Adrenal gland (tissue), 12 donors: Measurements from ENCODE around the gene TNS1. TPM values are rescaled to one million over a fixed set of nuclear protein-coding genes. Genes with fewer than 3 reads are reported as not detected.
"Not testable (repeated sequence)": the region's sequence is repeated elsewhere in the genome, so short reads cannot be mapped to it uniquely, and the experiment has no call there.

Experiments used
- DNase-seq, 7 donors: peaks; one replicate each; pipeline ENCODE4 v3.0.0-alpha.2; 2019 to 2020
- H3K27ac ChIP-seq, 5 donors: fragments of 200-600 bp; sonication (generic) in 4 of 5; 1 replicate in 3 of 5; 2 replicates in 2 of 5; pipeline versions ENCODE4 v1.5.1 to v1.8.0; 2016 to 2020; ENCODE audit warnings: mild to moderate bottlenecking in 1 of 5
- H3K27me3 ChIP-seq: fragments of 200-600 bp; 2 replicates; pipeline ENCODE4 v1.8.0; 2021
- H3K36me3 ChIP-seq, 2 donors: fragments of 200-600 bp; replicated peaks in 1 of 2; 1 replicate in 1 of 2; 2 replicates in 1 of 2; pipeline versions ENCODE4 v1.5.1 to v1.8.0; 2018 to 2022
- H3K4me1 ChIP-seq, 2 donors: fragments of 200-600 bp; replicated peaks in 1 of 2; 1 replicate in 1 of 2; 2 replicates in 1 of 2; pipeline versions ENCODE4 v1.5.1 to v1.8.0; 2018 to 2021
- H3K4me3 ChIP-seq, 4 donors: fragments of 200-600 bp; sonication (generic) in 3 of 4; one replicate each; pipeline ENCODE4 v1.5.1; 2016 to 2018
- H3K9me3 ChIP-seq, 3 donors: fragments of 200-600 bp; sonication (generic) in 1 of 3; replicated peaks in 1 of 3; 1 replicate in 2 of 3; 2 replicates in 1 of 3; pipeline versions ENCODE4 v1.5.1 to v1.8.0; 2016 to 2021
- POLR2A ChIP-seq, 2 donors: fragments of 450-650 bp; IDR thresholded peaks; one replicate each; pipeline ENCODE4 v1.6.1; 2017; ENCODE audit warnings: antibody characterized with exemption in 2 of 2, mild to moderate bottlenecking in 2 of 2, moderate library complexity in 1 of 2
- WGBS, 4 donors: extraction: QIAGEN DNeasy Blood & Tissue Kit in 2 of 4; methylation state at CpG; one replicate each; pipeline versions ENCODE4 v1.1.5 to v1.1.7; 2013 to 2017; 5-methylcytosine and 5-hydroxymethylcytosine counted together
- intact Hi-C, 2 donors: fragments of 100-400 bp; cut with DNase I; formaldehyde crosslinking; loops; one replicate each; pipeline versions ENCODE4 v1.14.1 to v1.15.0; 2022 to 2023
- polyA plus RNA-seq, 3 donors: library from polyadenylated mRNA; stranded (reverse); fragments of 200-250 nt in 2 of 3; fragments of 350-450 nt in 1 of 3; fragmentation: Illumina TruSeq in 1 of 3; extraction: RNeasy Lipid Tissue Mini Kit (QIAGEN cat#74804) in 1 of 3; gene quantifications; one replicate each; pipeline ENCODE4 v1.2.3, GENCODE V29; 2013 to 2014
- total RNA-seq, 9 donors: library from RNA; depleted of rRNA in 4 of 9; stranded (reverse); fragments of >200 nt in 4 of 9; fragments of 120-200 nt in 1 of 9; fragmentation: NEBNext Ultra II Directional in 1 of 9; extraction: Animal tissue kit (Norgen Biotek cat#: 25700) in 1 of 9; gene quantifications; one replicate each; pipeline versions ENCODE4 v1.1.0 to v1.2.4, GENCODE V29; 2013 to 2023
- TF ChIP-seq, protein P1 (sequence below), 6 experiments: fragments of 450-650 bp in 4 of 6; fragments of 200-600 bp in 2 of 6; sonication (generic) in 1 of 6; IDR thresholded peaks; 1 replicate in 5 of 6; 2 replicates in 1 of 6; pipeline versions ENCODE4 v1.5.1 to v1.8.0; 2016 to 2021; ENCODE audit warnings: antibody characterized with exemption in 6 of 6, mild to moderate bottlenecking in 2 of 6, moderate library complexity in 1 of 6
- donor health status: healthy with polysubstance abuse.
- donor health status: Bipolar disorder and iron deficiency.
- donor health status: DM: yes; HTN: yes; CAD: no.
- donor health status: DM: no; HTN: no; CAD: no.
- donor health status: DM: no; HTN: no; CAD: no.
- donor health status: DM: yes; HTN: yes; CAD: no.

Gene TNS1
- total and polyA plus RNA-seq, 12 donors = 34.1 to 341 (median 252) TPM

DNA sequence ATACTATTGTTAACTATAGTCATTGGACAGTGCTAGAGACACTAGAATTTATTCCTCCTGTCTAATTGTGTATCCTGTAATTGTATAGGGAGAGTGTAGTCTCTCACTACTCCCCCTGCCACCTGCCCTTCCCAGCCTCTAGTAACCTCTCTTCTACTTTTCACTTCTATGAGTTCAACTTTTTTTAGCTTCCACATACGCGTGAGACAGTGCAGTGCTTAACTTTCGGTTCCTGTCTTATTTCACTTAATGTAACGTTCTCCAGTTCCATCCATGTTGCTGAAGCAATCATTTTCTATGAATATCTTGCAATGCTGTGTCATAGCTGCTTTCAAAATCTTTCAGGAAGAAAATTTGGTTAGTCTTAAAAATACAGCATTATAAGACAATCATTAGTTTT is 43.4 kb upstream of the TNS1 start:
- Histone ChIP-seq H3K4me1 (no peaks in the 10 kb centered on the region), H3K9me3 (no peaks in the 10 kb centered on the region), H3K27me3 (no peaks in the 10 kb centered on the region), H3K36me3 (no peaks in the 10 kb centered on the region), H3K4me3 (no peak overlapping the region), H3K27ac (peak overlapping the region in 1 of 5 donors; percentile 70)
- no peak for TF ChIP-seq POLR2A (IDR thresholded peaks at IDR 0.05)
- TF ChIP-seq, protein P1, sequence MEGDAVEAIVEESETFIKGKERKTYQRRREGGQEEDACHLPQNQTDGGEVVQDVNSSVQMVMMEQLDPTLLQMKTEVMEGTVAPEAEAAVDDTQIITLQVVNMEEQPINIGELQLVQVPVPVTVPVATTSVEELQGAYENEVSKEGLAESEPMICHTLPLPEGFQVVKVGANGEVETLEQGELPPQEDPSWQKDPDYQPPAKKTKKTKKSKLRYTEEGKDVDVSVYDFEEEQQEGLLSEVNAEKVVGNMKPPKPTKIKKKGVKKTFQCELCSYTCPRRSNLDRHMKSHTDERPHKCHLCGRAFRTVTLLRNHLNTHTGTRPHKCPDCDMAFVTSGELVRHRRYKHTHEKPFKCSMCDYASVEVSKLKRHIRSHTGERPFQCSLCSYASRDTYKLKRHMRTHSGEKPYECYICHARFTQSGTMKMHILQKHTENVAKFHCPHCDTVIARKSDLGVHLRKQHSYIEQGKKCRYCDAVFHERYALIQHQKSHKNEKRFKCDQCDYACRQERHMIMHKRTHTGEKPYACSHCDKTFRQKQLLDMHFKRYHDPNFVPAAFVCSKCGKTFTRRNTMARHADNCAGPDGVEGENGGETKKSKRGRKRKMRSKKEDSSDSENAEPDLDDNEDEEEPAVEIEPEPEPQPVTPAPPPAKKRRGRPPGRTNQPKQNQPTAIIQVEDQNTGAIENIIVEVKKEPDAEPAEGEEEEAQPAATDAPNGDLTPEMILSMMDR (IDR thresholded peaks at IDR 0.05) = no peak
- DNase-seq = peak in 1 of 7 donors; percentile 51
- intact Hi-C loops = no loop called here
- WGBS, 4 donors = 67 to 79% (median 73%) methylated on average over 4 of the region's 4 CpGs

DNA sequence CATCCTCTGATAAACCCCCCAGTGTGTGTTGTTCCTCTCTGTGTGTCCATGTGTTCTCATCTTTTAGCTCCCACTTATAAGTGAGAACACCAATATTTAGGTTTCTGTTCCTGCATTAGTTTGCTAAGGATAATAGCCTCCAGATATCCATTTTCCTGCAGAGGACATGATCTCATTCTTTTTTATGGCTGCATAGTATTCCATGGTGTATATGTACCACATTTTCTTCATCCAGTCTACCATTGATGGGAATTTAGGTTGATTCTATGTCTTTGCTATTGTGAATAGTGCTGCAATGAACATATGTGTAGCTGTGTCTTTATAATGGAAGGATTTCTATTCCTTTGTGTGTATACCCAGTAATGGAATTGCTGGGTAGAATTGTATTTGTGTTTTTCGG is 41.8 kb upstream of the TNS1 start:
- WGBS, 4 donors = 90 to 98% (median 93%) methylated on average over 1 of the region's 1 CpG
- intact Hi-C loops, DNase-seq: not testable (repeated sequence)

DNA sequence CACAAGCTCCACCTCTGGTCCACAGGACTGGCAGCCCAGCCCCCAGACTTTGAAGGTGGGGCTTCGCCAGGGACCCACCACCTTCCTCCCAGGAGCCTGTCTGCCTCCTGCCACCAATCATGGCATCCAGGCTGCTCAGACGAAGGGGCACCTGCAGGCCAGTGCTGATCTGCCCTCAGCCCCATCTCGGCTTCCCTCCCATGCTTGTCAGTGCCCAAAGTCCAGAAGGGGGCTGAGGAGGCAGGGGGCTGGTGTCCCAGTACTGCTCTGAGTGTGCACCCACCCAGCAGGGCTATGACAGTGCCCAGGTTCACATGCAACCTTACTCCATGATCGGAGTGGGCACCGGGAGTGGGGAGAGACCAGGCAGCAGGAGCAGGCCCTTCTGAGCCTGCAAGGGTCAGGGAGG is 40.9 kb upstream of the TNS1 start:
- Histone ChIP-seq H3K36me3 (no peaks in the 10 kb centered on the region), H3K27ac (no peak overlapping the region), H3K4me1 (no peaks in the 10 kb centered on the region), H3K9me3 (no peaks in the 10 kb centered on the region), H3K4me3 (no peak overlapping the region), H3K27me3 (no peaks in the 10 kb centered on the region)
- 94 to 100% (median 94%) methylated on average over 2 to 5 of the region's 5 CpGs for WGBS, 4 donors
- intact Hi-C loops = no loop called here
- no peak for DNase-seq
- TF ChIP-seq, protein P1 (IDR thresholded peaks at IDR 0.05) = no peak
- TF ChIP-seq POLR2A (IDR thresholded peaks at IDR 0.05) = no peak

More for the DNA sequence above, 41.8 kb upstream of the TNS1 start:
- not testable (repeated sequence) for H3K9me3 ChIP-seq, H3K27ac ChIP-seq, H3K4me3 ChIP-seq, H3K4me1 ChIP-seq, H3K36me3 ChIP-seq, H3K27me3 ChIP-seq

DNA sequence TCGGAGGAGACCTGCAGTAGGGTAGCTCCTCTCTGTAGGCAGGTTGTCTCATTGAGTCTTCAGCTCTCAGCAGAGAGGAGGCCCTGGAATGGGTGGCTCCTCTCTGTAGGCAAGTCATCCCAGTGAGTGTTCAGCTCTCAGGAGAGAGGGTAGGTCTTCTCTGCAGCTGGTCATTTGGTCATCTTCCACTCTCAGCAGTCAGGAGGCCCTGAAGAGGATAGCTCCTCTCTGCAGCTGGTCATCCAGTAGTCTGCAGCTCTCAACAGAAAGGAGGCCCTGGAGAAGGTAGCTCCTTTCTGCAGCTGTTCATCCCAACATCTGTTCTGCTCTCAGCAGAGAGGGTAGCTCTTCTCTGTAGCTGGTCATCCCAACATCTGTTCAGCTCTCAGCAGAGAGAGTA is 40.3 kb upstream of the TNS1 start:
- Histone ChIP-seq H3K9me3 (no peaks in the 10 kb centered on the region), H3K27ac (no peak overlapping the region), H3K4me3 (no peak overlapping the region), H3K4me1 (no peaks in the 10 kb centered on the region), H3K27me3 (no peaks in the 10 kb centered on the region), H3K36me3 (no peaks in the 10 kb centered on the region)
- intact Hi-C loops = no loop called here
- no peak for DNase-seq
- TF ChIP-seq POLR2A (IDR thresholded peaks at IDR 0.05) = no peak
- TF ChIP-seq, protein P1 (IDR thresholded peaks at IDR 0.05) = no peak
- WGBS, 4 donors = 88 to 92% (median 91%) methylated on average over 1 of the region's 1 CpG

DNA sequence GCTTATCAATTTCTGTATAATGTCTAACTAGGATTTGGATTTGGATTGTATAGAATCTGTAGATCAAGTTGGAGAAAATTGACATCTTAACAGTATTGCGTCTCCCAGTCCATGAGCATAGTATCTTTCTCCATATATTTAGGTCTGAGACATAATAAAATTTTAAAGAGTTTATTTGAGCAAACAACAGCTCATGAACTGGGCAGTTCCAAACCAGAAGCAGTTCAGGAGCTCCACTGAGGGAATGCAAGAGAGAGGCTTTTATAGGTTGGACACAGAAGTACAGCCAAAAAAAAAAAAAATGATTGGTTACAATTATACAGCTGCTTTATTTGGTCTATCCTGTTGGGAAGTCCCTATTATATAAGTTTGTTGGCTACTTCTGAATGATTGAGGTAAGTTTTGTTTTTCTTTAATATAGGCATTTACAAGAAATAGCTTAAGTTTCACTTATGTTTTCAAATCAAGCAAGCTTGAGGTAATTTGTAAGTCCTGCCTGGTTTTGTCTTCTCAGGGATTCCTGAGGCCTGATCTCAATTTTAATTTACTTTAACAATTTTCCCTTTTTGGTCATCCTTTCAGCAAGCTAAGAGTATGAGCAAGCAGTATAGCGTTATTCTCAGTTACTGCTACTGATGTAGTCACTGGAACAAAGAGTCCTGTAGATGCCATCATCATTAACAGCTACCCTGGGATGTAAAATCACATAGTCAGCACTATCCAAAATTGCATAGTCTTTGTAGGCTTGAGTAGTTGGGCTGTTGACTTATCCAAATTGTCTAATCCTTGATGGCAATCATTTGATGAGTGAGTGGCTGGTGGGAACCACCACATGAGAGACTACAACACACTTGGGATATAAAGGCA is 38.7 kb upstream of the TNS1 start:
- no peak for DNase-seq
- Histone ChIP-seq H3K4me3 (no peak overlapping the region), H3K27me3 (no peaks in the 10 kb centered on the region), H3K4me1 (no peaks in the 10 kb centered on the region), H3K9me3 (no peaks in the 10 kb centered on the region), H3K27ac (no peak overlapping the region), H3K36me3 (no peaks in the 10 kb centered on the region)
- TF ChIP-seq, protein P1 (IDR thresholded peaks at IDR 0.05) = no peak
- no peak for TF ChIP-seq POLR2A (IDR thresholded peaks at IDR 0.05)
- WGBS, 4 donors = 83 to 94% (median 92%) methylated on average over 2 of the region's 2 CpGs
- intact Hi-C loops = no loop called here
